Right lobe of liver (tissue), 6 donors: ENCODE measurements around the gene DPP10. TPM values are rescaled to one million over a fixed set of nuclear protein-coding genes. Genes with fewer than 3 reads are reported as not detected.

ENCODE experiments used
- ATAC-seq, 4 donors: fragments of 200-7000 bp; cut with Tn5 transposase; one replicate each; pipeline ENCODE4 v1.9.1; 2020; ENCODE audit warnings: mild to moderate bottlenecking in 4 of 4, moderate library complexity in 4 of 4
- DNase-seq, 3 donors: peaks; one replicate each; pipeline ENCODE4 v3.0.0-alpha.2; 2020
- H3K27ac ChIP-seq, 3 donors: fragments of 200-600 bp; one replicate each; pipeline ENCODE4 v1.8.0; 2022
- H3K27me3 ChIP-seq, 2 donors: fragments of 200-600 bp; one replicate each; pipeline ENCODE4 v1.8.0; 2022
- H3K36me3 ChIP-seq, 4 donors: fragments of 200-600 bp; sonication (generic) in 1 of 4; one replicate each; pipeline versions ENCODE4 v1.5.1 to v1.8.0; 2017 to 2022; ENCODE audit warnings: control low read depth in 1 of 4
- H3K4me1 ChIP-seq, 4 donors: fragments of 200-600 bp; sonication (generic) in 1 of 4; one replicate each; pipeline versions ENCODE4 v1.5.1 to v1.8.0; 2017 to 2022; ENCODE audit warnings: control low read depth in 1 of 4
- H3K4me3 ChIP-seq, 3 donors: fragments of 200-600 bp; one replicate each; pipeline ENCODE4 v1.8.0; 2022
- H3K9me3 ChIP-seq, 4 donors: fragments of 200-600 bp; sonication (generic) in 1 of 4; one replicate each; pipeline versions ENCODE4 v1.5.1 to v1.8.0; 2017 to 2022; ENCODE audit warnings: control low read depth in 1 of 4
- CTCF ChIP-seq, 4 donors: fragments of 200-600 bp in 3 of 4; fragments of 450-650 bp in 1 of 4; IDR thresholded peaks; one replicate each; pipeline versions ENCODE4 v1.5.1 to v1.8.0; 2016 to 2022; ENCODE audit warnings: antibody characterized with exemption in 4 of 4, mild to moderate bottlenecking in 2 of 4
- POLR2A ChIP-seq: fragments of 450-650 bp; IDR thresholded peaks from one replicate; pipeline ENCODE4 v1.6.1; 2017; ENCODE audit warnings: antibody characterized with exemption, mild to moderate bottlenecking
- WGBS: methylation state at CpG from one replicate; pipeline ENCODE4 v1.1.6; 2018; ENCODE audit warnings: low coverage, low lambda C conversion rate; ENCODE audit not compliant: insufficient coverage; ENCODE audit errors: missing lambda C conversion rate; 5-methylcytosine and 5-hydroxymethylcytosine counted together
- intact Hi-C, 2 donors: fragments of 100-400 bp; cut with DNase I; formaldehyde crosslinking; loops; one replicate each; pipeline versions ENCODE4 v1.11.2 to v1.14.1; 2022
- total RNA-seq, 6 experiments: library from RNA; depleted of rRNA in 2 of 6; stranded (reverse); fragments of >200 nt in 2 of 6; fragmentation: NEBNext Ultra II Directional in 3 of 6; extraction: Animal tissue kit (Norgen Biotek cat#: 25700) in 3 of 6; gene quantifications; one replicate each; pipeline versions ENCODE4 v1.1.0 to v1.2.4, GENCODE V29; 2016 to 2023
- donor health status: DM: no; HTN: yes; CAD: no.
- donor health status: DM: no; HTN: no; CAD: no.
- donor health status: DM: no; HTN: no; CAD: no.
- donor health status: DM: no; HTN: yes; CAD: no.
- donor health status: DM: no; HTN: yes; CAD: no.

DPP10 gene
- total RNA-seq, 6 experiments from 2014 or later: 0.09 to 0.19 (median 0.15) TPM; not detected in 2

DNA sequence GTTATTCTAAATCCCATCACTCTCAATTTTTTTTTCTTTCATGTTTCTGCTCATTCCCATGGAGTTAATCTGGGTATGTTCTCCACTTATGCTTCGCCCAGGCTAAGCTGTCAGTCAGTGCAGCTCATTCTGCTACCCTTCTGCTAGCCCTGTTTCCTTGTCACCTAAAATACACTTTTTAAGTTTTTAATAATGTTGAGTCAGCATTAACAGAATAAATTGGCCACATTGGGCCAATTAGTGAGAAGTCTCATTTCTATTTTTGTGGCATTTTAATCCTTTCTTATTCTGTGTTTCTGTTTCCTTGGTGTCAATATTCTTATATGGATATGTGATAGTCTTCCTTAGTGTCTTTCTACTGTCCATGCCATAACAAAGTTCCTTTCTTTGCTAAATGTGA lies 1126.2 kb downstream of the DPP10 start:
- 25% methylated on average over 1 of the region's 1 CpG for WGBS
- Histone ChIP-seq H3K36me3 (no peaks in the 10 kb centered on the region), H3K9me3 (no peaks in the 10 kb centered on the region), H3K27me3 (no peaks in the 10 kb centered on the region), H3K4me3 (no peak overlapping the region), H3K4me1 (no peaks in the 10 kb centered on the region), H3K27ac (no peak overlapping the region)
- intact Hi-C loops: no loop called here
- ATAC-seq: no peak
- no peak for DNase-seq
- TF ChIP-seq POLR2A (no peak), CTCF (IDR thresholded peaks at IDR 0.05) (no peak)

DNA sequence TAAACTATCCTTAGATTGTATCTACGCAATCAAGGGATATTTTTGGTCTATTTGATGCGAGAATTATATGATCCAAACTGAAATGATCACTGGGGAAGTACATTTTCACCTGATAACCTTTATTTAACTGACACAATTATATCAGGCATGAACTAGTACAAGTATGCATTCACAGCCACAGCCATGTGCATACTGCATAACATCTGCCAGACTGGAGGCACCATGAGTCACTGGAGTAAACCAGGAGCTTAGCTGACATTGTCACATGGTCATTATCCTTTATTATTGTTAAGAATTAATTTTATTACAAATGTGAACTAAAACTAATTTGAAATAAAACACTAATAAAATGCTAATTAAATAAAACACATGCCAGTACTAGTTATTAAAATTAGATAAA lies 1127.1 kb downstream of the DPP10 start:
- DNase-seq (no peak), ATAC-seq (no peak)
- Histone ChIP-seq H3K36me3 (no peaks in the 10 kb centered on the region), H3K9me3 (no peaks in the 10 kb centered on the region), H3K4me3 (no peak overlapping the region), H3K27me3 (no peaks in the 10 kb centered on the region), H3K27ac (no peak overlapping the region), H3K4me1 (no peaks in the 10 kb centered on the region)
- TF ChIP-seq CTCF (IDR thresholded peaks at IDR 0.05) (no peak), POLR2A (no peak)
- 65% methylated on average over 2 of the region's 2 CpGs for WGBS
- intact Hi-C loops: no loop called here

GRCh38 chr2:115572746-115573145 lies 1130.3 kb downstream of the DPP10 start:
- Histone ChIP-seq H3K27me3 (no peaks in the 10 kb centered on the region), H3K9me3 (no peaks in the 10 kb centered on the region), H3K4me3 (no peak overlapping the region), H3K36me3 (no peaks in the 10 kb centered on the region), H3K4me1 (no peaks in the 10 kb centered on the region), H3K27ac (no peak overlapping the region)
- intact Hi-C loops: no loop called here
- TF ChIP-seq POLR2A: no peak
- no peak for TF ChIP-seq CTCF (IDR thresholded peaks at IDR 0.05)
- DNase-seq (no peak), ATAC-seq (no peak)

GRCh38 chr2:115573756-115574155 lies 1131.3 kb downstream of the DPP10 start:
- intact Hi-C loops: no loop called here
- WGBS: 51% methylated on average over 4 of the region's 4 CpGs
- Histone ChIP-seq H3K9me3 (no peaks in the 10 kb centered on the region), H3K36me3 (no peaks in the 10 kb centered on the region), H3K4me1 (no peaks in the 10 kb centered on the region), H3K27me3 (no peaks in the 10 kb centered on the region), H3K4me3 (no peak overlapping the region), H3K27ac (no peak overlapping the region)
- TF ChIP-seq CTCF (IDR thresholded peaks at IDR 0.05) (no peak), POLR2A (no peak)
- DNase-seq: no peak
- ATAC-seq: no peak

- 33% methylated on average over 3 of the region's 5 CpGs for WGBS
- no peak for ATAC-seq
- Histone ChIP-seq H3K4me1 (no peaks in the 10 kb centered on the region), H3K9me3 (no peaks in the 10 kb centered on the region), H3K36me3 (no peaks in the 10 kb centered on the region), H3K27ac (no peak overlapping the region), H3K4me3 (no peak overlapping the region), H3K27me3 (no peaks in the 10 kb centered on the region)
- TF ChIP-seq CTCF (IDR thresholded peaks at IDR 0.05) (no peak), POLR2A (no peak)
- intact Hi-C loops: no loop called here
- no peak for DNase-seq
Measured at GRCh38 chr2:115574667-115575066, 1132.2 kb downstream of the DPP10 start.
